Measurements from ENCODE around the gene JARID2. TPM values are rescaled to one million over a fixed set of nuclear protein-coding genes. Genes with fewer than 3 reads are reported as not detected.

JARID2 gene
- total RNA-seq, 1 donor from 2014 or later: 57.7 TPM

GRCh38 chr6:15303162-15303919, 57.5 kb downstream of the JARID2 start:
- no peak for DNase-seq (ENCODE audit: low spot score)
- Mint-ChIP-seq H3K4me3 (ENCODE audit: low read depth) (no peak overlapping the region), H3K4me1 (ENCODE audit: low read depth) (peaks cover 72% of the 10 kb centered on the region), H3K27me3 (ENCODE audit: low read depth) (no peaks in the 10 kb centered on the region), H3K9me3 (no peaks in the 10 kb centered on the region), H3K36me3 (ENCODE audit: low read depth) (peaks cover 58% of the 10 kb centered on the region), H3K27ac (no peak overlapping the region)
- intact Hi-C loops (cut with micrococcal nuclease): loop anchor here (5.0 to 10.0 kb wide), 5 partner anchors 114 to 879 kb away; no protein-coding TSS in a partner anchor

- intact Hi-C loops (cut with micrococcal nuclease): loop anchor here (5.0 to 10.0 kb wide), 5 partner anchors 113 to 879 kb away; no protein-coding TSS in a partner anchor
- Mint-ChIP-seq H3K27me3 (ENCODE audit: low read depth) (no peaks in the 10 kb centered on the region), H3K36me3 (ENCODE audit: low read depth) (peaks cover 60% of the 10 kb centered on the region), H3K4me1 (ENCODE audit: low read depth) (peaks cover 74% of the 10 kb centered on the region), H3K9me3 (no peaks in the 10 kb centered on the region), H3K4me3 (ENCODE audit: low read depth) (no peak overlapping the region), H3K27ac (no peak overlapping the region)
- no peak for DNase-seq (ENCODE audit: low spot score)
These were observed 58.0 kb downstream of the JARID2 start for GRCh38 chr6:15303920-15304291.

GRCh38 chr6:15304337-15305042, 58.6 kb downstream of the JARID2 start:
- intact Hi-C loops (cut with micrococcal nuclease): loop anchor here (5.0 to 10.0 kb wide), 5 partner anchors 113 to 880 kb away; no protein-coding TSS in a partner anchor
- H3K27me3 Mint-ChIP-seq (ENCODE audit: low read depth): no peaks in the 10 kb centered on the region

GRCh38 chr6:15305496-15305895, 59.6 kb downstream of the JARID2 start:
- Mint-ChIP-seq H3K4me3 (ENCODE audit: low read depth) (peak overlapping the region; percentile 32), H3K4me1 (ENCODE audit: low read depth) (peaks cover 69% of the 10 kb centered on the region), H3K27me3 (ENCODE audit: low read depth) (no peaks in the 10 kb centered on the region), H3K9me3 (no peaks in the 10 kb centered on the region), H3K27ac (peak overlapping the region; percentile 86), H3K36me3 (ENCODE audit: low read depth) (peaks cover 60% of the 10 kb centered on the region)
- no peak for DNase-seq (ENCODE audit: low spot score)
- intact Hi-C loops (cut with micrococcal nuclease): loop anchor here (10.0 kb wide), 3 partner anchors 319 to 881 kb away; no protein-coding TSS in a partner anchor

More at GRCh38 chr6:15304337-15305042, 58.6 kb downstream of the JARID2 start:
- H3K4me3 Mint-ChIP-seq (ENCODE audit: low read depth): peak overlapping the region; percentile 19
- H3K9me3 Mint-ChIP-seq: no peaks in the 10 kb centered on the region
- DNase-seq (ENCODE audit: low spot score): no peak
- peaks cover 73% of the 10 kb centered on the region for H3K4me1 Mint-ChIP-seq (ENCODE audit: low read depth)
- H3K27ac Mint-ChIP-seq: peak overlapping the region; percentile 86
- peaks cover 60% of the 10 kb centered on the region for H3K36me3 Mint-ChIP-seq (ENCODE audit: low read depth)

GRCh38 chr6:15305909-15306308, 60.0 kb downstream of the JARID2 start:
- Mint-ChIP-seq H3K9me3 (no peaks in the 10 kb centered on the region), H3K4me1 (ENCODE audit: low read depth) (peaks cover 68% of the 10 kb centered on the region), H3K36me3 (ENCODE audit: low read depth) (peaks cover 61% of the 10 kb centered on the region), H3K27ac (peak overlapping the region; percentile 86), H3K27me3 (ENCODE audit: low read depth) (no peaks in the 10 kb centered on the region), H3K4me3 (ENCODE audit: low read depth) (peak overlapping the region; percentile 32)
- intact Hi-C loops (cut with micrococcal nuclease): loop anchor here (10.0 kb wide), 3 partner anchors 319 to 881 kb away; no protein-coding TSS in a partner anchor
- DNase-seq (ENCODE audit: low spot score): no peak

- H3K36me3 Mint-ChIP-seq (ENCODE audit: low read depth): peaks cover 51% of the 10 kb centered on the region
- H3K27me3 Mint-ChIP-seq (ENCODE audit: low read depth): no peaks in the 10 kb centered on the region
- intact Hi-C loops (cut with micrococcal nuclease): loop anchor here (1.0 to 10.0 kb wide), 4 partner anchors 7 to 884 kb away; no protein-coding TSS in a partner anchor
- H3K4me3 Mint-ChIP-seq (ENCODE audit: low read depth): peak overlapping the region; percentile 10
- H3K27ac Mint-ChIP-seq: peak overlapping the region; percentile 74
- peaks cover 67% of the 10 kb centered on the region for H3K4me1 Mint-ChIP-seq (ENCODE audit: low read depth)
- H3K9me3 Mint-ChIP-seq: no peaks in the 10 kb centered on the region
- no peak for DNase-seq (ENCODE audit: low spot score)
These were observed 62.8 kb downstream of the JARID2 start for GRCh38 chr6:15308435-15309213.

- H3K4me3 Mint-ChIP-seq (ENCODE audit: low read depth): no peak overlapping the region
- peaks cover 64% of the 10 kb centered on the region for H3K4me1 Mint-ChIP-seq (ENCODE audit: low read depth)
- peaks cover 46% of the 10 kb centered on the region for H3K36me3 Mint-ChIP-seq (ENCODE audit: low read depth)
- DNase-seq (ENCODE audit: low spot score): no peak
- intact Hi-C loops (cut with micrococcal nuclease): loop anchor here (1.0 to 10.0 kb wide), 4 partner anchors 8 to 885 kb away; no protein-coding TSS in a partner anchor
- H3K27ac Mint-ChIP-seq: peak overlapping the region; percentile 61
- H3K9me3 Mint-ChIP-seq: no peaks in the 10 kb centered on the region
- no peaks in the 10 kb centered on the region for H3K27me3 Mint-ChIP-seq (ENCODE audit: low read depth)
These were observed 63.9 kb downstream of the JARID2 start for GRCh38 chr6:15309611-15310283.

- peaks cover 44% of the 10 kb centered on the region for H3K36me3 Mint-ChIP-seq (ENCODE audit: low read depth)
- H3K4me1 Mint-ChIP-seq (ENCODE audit: low read depth): peaks cover 59% of the 10 kb centered on the region
- no peak overlapping the region for H3K27ac Mint-ChIP-seq
- no peak for DNase-seq (ENCODE audit: low spot score)
- H3K4me3 Mint-ChIP-seq (ENCODE audit: low read depth): no peak overlapping the region
- no peaks in the 10 kb centered on the region for H3K9me3 Mint-ChIP-seq
- H3K27me3 Mint-ChIP-seq (ENCODE audit: low read depth): no peaks in the 10 kb centered on the region
- intact Hi-C loops (cut with micrococcal nuclease): no loop called here
These were observed 64.8 kb downstream of the JARID2 start for GRCh38 chr6:15310680-15311079.

- H3K27ac Mint-ChIP-seq: peak overlapping the region; percentile 44
- no peaks in the 10 kb centered on the region for H3K27me3 Mint-ChIP-seq (ENCODE audit: low read depth)
- intact Hi-C loops (cut with micrococcal nuclease): no loop called here
- H3K36me3 Mint-ChIP-seq (ENCODE audit: low read depth): peaks cover 45% of the 10 kb centered on the region
- H3K4me1 Mint-ChIP-seq (ENCODE audit: low read depth): peaks cover 72% of the 10 kb centered on the region
- H3K9me3 Mint-ChIP-seq: no peaks in the 10 kb centered on the region
- no peak overlapping the region for H3K4me3 Mint-ChIP-seq (ENCODE audit: low read depth)
- no peak for DNase-seq (ENCODE audit: low spot score)
These were observed 66.6 kb downstream of the JARID2 start for GRCh38 chr6:15312500-15312899.

- Mint-ChIP-seq H3K4me3 (ENCODE audit: low read depth) (no peak overlapping the region), H3K4me1 (ENCODE audit: low read depth) (peaks cover 72% of the 10 kb centered on the region), H3K36me3 (ENCODE audit: low read depth) (peaks cover 45% of the 10 kb centered on the region), H3K27me3 (ENCODE audit: low read depth) (no peaks in the 10 kb centered on the region), H3K27ac (no peak overlapping the region), H3K9me3 (no peaks in the 10 kb centered on the region)
- DNase-seq (ENCODE audit: low spot score): no peak
- intact Hi-C loops (cut with micrococcal nuclease): no loop called here
These were observed 67.5 kb downstream of the JARID2 start for GRCh38 chr6:15313367-15313766.

GRCh38 chr6:15316754-15317153, 70.9 kb downstream of the JARID2 start:
- H3K27ac Mint-ChIP-seq: no peak overlapping the region
- no peaks in the 10 kb centered on the region for H3K9me3 Mint-ChIP-seq
- DNase-seq (ENCODE audit: low spot score): no peak
- intact Hi-C loops (cut with micrococcal nuclease): no loop called here
- peaks cover 76% of the 10 kb centered on the region for H3K4me1 Mint-ChIP-seq (ENCODE audit: low read depth)
- peaks cover 57% of the 10 kb centered on the region for H3K36me3 Mint-ChIP-seq (ENCODE audit: low read depth)
- no peak overlapping the region for H3K4me3 Mint-ChIP-seq (ENCODE audit: low read depth)
- H3K27me3 Mint-ChIP-seq (ENCODE audit: low read depth): no peaks in the 10 kb centered on the region

- Mint-ChIP-seq H3K4me1 (ENCODE audit: low read depth) (peaks cover 81% of the 10 kb centered on the region), H3K27me3 (ENCODE audit: low read depth) (no peaks in the 10 kb centered on the region), H3K36me3 (ENCODE audit: low read depth) (peaks cover 61% of the 10 kb centered on the region), H3K4me3 (ENCODE audit: low read depth) (no peak overlapping the region), H3K9me3 (no peaks in the 10 kb centered on the region), H3K27ac (no peak overlapping the region)
- no peak for DNase-seq (ENCODE audit: low spot score)
- intact Hi-C loops (cut with micrococcal nuclease): no loop called here
These were observed 71.4 kb downstream of the JARID2 start for GRCh38 chr6:15317251-15317650.

Data from activated T-helper 2 cell treated with anti-CD3 and anti-CD28 coated beads, Interferon-gamma antibody, Interleukin-2, Interleukin-4, amounts not matched to agents 10 μg/mL and 5 μg/mL and 100 μg/mL, durations not matched to agents 14 hours and 24 hours and 36 hours (primary cell).